Keratinocyte (primary cell): Measurements from ENCODE around the gene SOD2. TPM values are rescaled to one million over a fixed set of nuclear protein-coding genes. Genes with fewer than 3 reads are reported as not detected.

ENCODE experiments used
- DNase-seq: peaks from one replicate; pipeline ENCODE4 v3.0.0-alpha.2; 2011; ENCODE audit warnings: low read depth, missing footprints, low spot score
- FAIRE-seq: peaks from 2 replicates; lab custom pipeline; 2011; peaks lifted over from hg19 to GRCh38; lab: Jason Lieb, UNC
- H2AFZ ChIP-seq: 2 replicates; pipeline ENCODE4 v1.6.0; 2012; ENCODE audit warnings: low read length, control low read depth, inconsistent platforms; ENCODE audit not compliant: control insufficient read depth
- H3K27ac ChIP-seq: 2 replicates; pipeline ENCODE4 v1.5.1; 2011; ENCODE audit warnings: low read length; ENCODE audit not compliant: control insufficient read depth, insufficient read depth
- H3K27me3 ChIP-seq: 3 replicates; pipeline ENCODE4 v1.6.0; 2011; ENCODE audit warnings: low read length; ENCODE audit not compliant: control insufficient read depth, insufficient read depth; ENCODE audit errors: extremely low read depth
- H3K36me3 ChIP-seq, 2 experiments: 2 replicates in 1 of 2; 3 replicates in 1 of 2; pipeline ENCODE4 v1.5.1; 2011; ENCODE audit warnings: low read length in 2 of 2, mild to moderate bottlenecking in 1 of 2; ENCODE audit not compliant: control insufficient read depth in 2 of 2, insufficient read depth in 2 of 2; ENCODE audit errors: extremely low read depth in 1 of 2
- H3K4me1 ChIP-seq: 3 replicates; pipeline ENCODE4 v1.5.1; 2011; ENCODE audit warnings: low read length; ENCODE audit not compliant: control insufficient read depth, insufficient read depth; ENCODE audit errors: extremely low read depth
- H3K4me2 ChIP-seq: 3 replicates; pipeline ENCODE4 v1.6.0; 2011; ENCODE audit warnings: low read depth, low read length; ENCODE audit not compliant: control insufficient read depth, insufficient read depth; ENCODE audit errors: extremely low read depth
- H3K4me3 ChIP-seq, 3 experiments: fragments of 200-600 bp in 1 of 3; sonication (generic) in 1 of 3; 2 replicates in 2 of 3; 3 replicates in 1 of 3; pipeline ENCODE4 v1.5.1; 2011 to 2016; ENCODE audit warnings: low read length in 3 of 3, mild to moderate bottlenecking in 3 of 3, control low read depth in 2 of 3, inconsistent platforms in 1 of 3, low read depth in 1 of 3, mixed read lengths in 1 of 3, mixed run types in 1 of 3, moderate library complexity in 1 of 3; ENCODE audit not compliant: control insufficient read depth in 2 of 3, insufficient read depth in 2 of 3; ENCODE audit errors: extremely low read depth in 1 of 3
- H3K79me2 ChIP-seq: 2 replicates; pipeline ENCODE4 v1.6.0; 2012; ENCODE audit warnings: low read length; ENCODE audit not compliant: control insufficient read depth, insufficient read depth
- H3K9ac ChIP-seq: 3 replicates; pipeline ENCODE4 v1.6.0; 2011; ENCODE audit warnings: low read length; ENCODE audit not compliant: control insufficient read depth, insufficient read depth; ENCODE audit errors: extremely low read depth
- H3K9me1 ChIP-seq: 3 replicates; pipeline ENCODE4 v1.6.0; 2011; ENCODE audit warnings: low read length; ENCODE audit not compliant: control insufficient read depth, insufficient read depth; ENCODE audit errors: extremely low read depth
- H3K9me3 ChIP-seq: 2 replicates; pipeline ENCODE4 v1.5.1; 2012; ENCODE audit warnings: low read depth, low read length; ENCODE audit not compliant: control insufficient read depth
- H4K20me1 ChIP-seq: 3 replicates; pipeline ENCODE4 v1.6.0; 2011; ENCODE audit warnings: low read length; ENCODE audit not compliant: control insufficient read depth, insufficient read depth; ENCODE audit errors: extremely low read depth
- EZH2 ChIP-seq: IDR thresholded peaks from one replicate; pipeline ENCODE4 v1.6.1; 2012; ENCODE audit warnings: inconsistent platforms, mild to moderate bottlenecking, low read length, moderate library complexity
- dilution Hi-C: fragments of 300-500 bp; cut with MboI; formaldehyde crosslinking; loops from one replicate; pipeline ENCODE4 v1.7.0; 2020; ENCODE audit warnings: low sequenced_read_pairs; ENCODE audit not compliant: extremely low pct_ligation_motif_present
- polyA plus RNA-seq, 5 experiments: library from polyadenylated mRNA; depleted of rRNA in 3 of 5; stranded (reverse) in 3 of 5; stranded (forward) in 1 of 5; unstranded in 1 of 5; fragments of >200 nt; gene quantifications; 1 replicate in 1 of 5; 2 replicates in 3 of 5; 3 replicates in 1 of 5; pipeline versions ENCODE4 v1.2.1 to v1.2.3, GENCODE V29; 2011 to 2012; ENCODE audit warnings: missing spikeins in 2 of 5, low read depth in 1 of 5, low replicate concordance in 1 of 5
- TF ChIP-seq, protein P1 (sequence below), 3 experiments: IDR thresholded peaks in 1 of 3; conservative IDR thresholded peaks in 1 of 3; optimal IDR thresholded peaks in 1 of 3; 2 replicates in 2 of 3; 3 replicates in 1 of 3; pipeline versions ENCODE3 to v1.5.1; 2011; ENCODE audit warnings: low read length in 3 of 3, mild to moderate bottlenecking in 3 of 3, moderate library complexity in 2 of 3, control low read depth in 1 of 3, inconsistent platforms in 1 of 3; ENCODE audit not compliant: insufficient read depth in 2 of 3; ENCODE audit errors: extremely low read depth in 1 of 3

Gene SOD2
- polyA plus RNA-seq, 1 donor (not counting 4 experiments of a cell fraction or from before 2014, with no cell fraction given), result 41.9 TPM

DNA sequence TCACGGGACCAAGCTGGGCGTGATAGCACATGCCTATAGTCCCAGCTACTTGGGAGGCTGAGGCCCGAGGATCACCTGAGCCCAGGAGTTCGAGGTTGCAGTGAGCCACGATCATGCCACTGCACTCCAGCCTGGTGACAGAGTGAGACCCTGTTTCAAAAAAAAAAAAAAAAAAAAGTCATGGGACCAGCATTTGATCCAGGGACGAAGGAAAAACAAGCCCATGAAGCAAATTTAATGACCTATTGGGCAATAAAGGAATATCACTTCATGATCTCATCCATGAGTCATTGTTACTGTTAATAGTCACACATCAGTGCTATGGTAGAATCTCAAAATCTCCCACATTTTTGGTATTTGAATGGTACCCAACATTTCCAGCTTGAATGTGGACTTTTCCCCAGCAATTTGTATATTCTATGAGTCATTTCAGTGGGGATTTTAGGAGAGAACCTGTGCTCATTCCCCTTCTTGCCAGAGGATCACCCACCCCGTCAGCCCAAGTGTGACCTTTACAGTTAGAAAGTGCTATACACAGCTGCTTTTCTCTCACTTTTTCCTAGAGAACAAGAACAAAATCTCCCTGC is 8.5 kb upstream of the SOD2 start:
- no peaks in the 10 kb centered on the region for H4K20me1 ChIP-seq
- H3K4me2 ChIP-seq, result no peak overlapping the region
- no peaks in the 10 kb centered on the region for H3K9me3 ChIP-seq
- no peak for DNase-seq
- H3K27ac ChIP-seq, result peak overlapping the region; percentile 57
- dilution Hi-C loops, result no loop called here
- no peak overlapping the region for H2AFZ ChIP-seq
- H3K4me1 ChIP-seq, result peaks cover 13% of the 10 kb centered on the region
- no peak overlapping the region for H3K9ac ChIP-seq
- FAIRE-seq, result peak; percentile 5
- no peaks in the 10 kb centered on the region for H3K79me2 ChIP-seq
- no peak for TF ChIP-seq EZH2
- TF ChIP-seq, protein P1, sequence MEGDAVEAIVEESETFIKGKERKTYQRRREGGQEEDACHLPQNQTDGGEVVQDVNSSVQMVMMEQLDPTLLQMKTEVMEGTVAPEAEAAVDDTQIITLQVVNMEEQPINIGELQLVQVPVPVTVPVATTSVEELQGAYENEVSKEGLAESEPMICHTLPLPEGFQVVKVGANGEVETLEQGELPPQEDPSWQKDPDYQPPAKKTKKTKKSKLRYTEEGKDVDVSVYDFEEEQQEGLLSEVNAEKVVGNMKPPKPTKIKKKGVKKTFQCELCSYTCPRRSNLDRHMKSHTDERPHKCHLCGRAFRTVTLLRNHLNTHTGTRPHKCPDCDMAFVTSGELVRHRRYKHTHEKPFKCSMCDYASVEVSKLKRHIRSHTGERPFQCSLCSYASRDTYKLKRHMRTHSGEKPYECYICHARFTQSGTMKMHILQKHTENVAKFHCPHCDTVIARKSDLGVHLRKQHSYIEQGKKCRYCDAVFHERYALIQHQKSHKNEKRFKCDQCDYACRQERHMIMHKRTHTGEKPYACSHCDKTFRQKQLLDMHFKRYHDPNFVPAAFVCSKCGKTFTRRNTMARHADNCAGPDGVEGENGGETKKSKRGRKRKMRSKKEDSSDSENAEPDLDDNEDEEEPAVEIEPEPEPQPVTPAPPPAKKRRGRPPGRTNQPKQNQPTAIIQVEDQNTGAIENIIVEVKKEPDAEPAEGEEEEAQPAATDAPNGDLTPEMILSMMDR (optimal IDR thresholded peaks at IDR 0.05 in 1 of 3, IDR thresholded peaks at IDR 0.05 in 1 of 3, conservative IDR thresholded peaks at IDR 0.05 in 1 of 3; ENCODE audit: extremely low read depth in 1 of 3, insufficient read depth in 2 of 3, low read length in 3 of 3), result no peak
- H3K36me3 ChIP-seq, result no peaks in the 10 kb centered on the region
- H3K4me3 ChIP-seq, result no peak overlapping the region
- no peaks in the 10 kb centered on the region for H3K9me1 ChIP-seq
- no peaks in the 10 kb centered on the region for H3K27me3 ChIP-seq

DNA sequence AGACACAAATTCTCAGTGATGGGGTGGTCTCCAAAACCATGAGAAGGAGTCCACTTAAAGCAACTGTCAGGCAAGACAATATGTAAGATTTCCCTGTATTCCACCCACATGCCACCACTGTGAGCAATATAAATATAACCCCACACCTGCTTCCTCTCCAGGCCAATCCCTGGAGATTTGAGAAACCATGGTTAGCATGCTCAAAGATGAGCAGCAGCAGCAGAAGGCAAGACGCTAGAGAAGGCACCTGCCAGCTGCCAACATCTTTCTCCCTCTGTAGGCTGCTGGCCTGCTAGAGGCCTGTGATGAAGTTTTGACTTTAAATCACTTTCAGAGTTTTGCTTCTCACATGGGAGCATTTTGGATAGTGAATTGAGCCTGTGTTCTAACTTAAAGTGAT is 7.9 kb upstream of the SOD2 start:
- Histone ChIP-seq H3K9me3 (no peaks in the 10 kb centered on the region), H3K79me2 (no peaks in the 10 kb centered on the region), H3K9ac (no peak overlapping the region), H3K36me3 (no peaks in the 10 kb centered on the region), H3K27ac (peak overlapping the region; percentile 57), H4K20me1 (no peaks in the 10 kb centered on the region), H2AFZ (no peak overlapping the region), H3K27me3 (no peaks in the 10 kb centered on the region), H3K4me3 (no peak overlapping the region), H3K4me2 (no peak overlapping the region), H3K4me1 (peaks cover 13% of the 10 kb centered on the region), H3K9me1 (no peaks in the 10 kb centered on the region)
- TF ChIP-seq, protein P1 (optimal IDR thresholded peaks at IDR 0.05 in 1 of 3, IDR thresholded peaks at IDR 0.05 in 1 of 3, conservative IDR thresholded peaks at IDR 0.05 in 1 of 3; ENCODE audit: extremely low read depth in 1 of 3, insufficient read depth in 2 of 3, low read length in 3 of 3), result no peak
- TF ChIP-seq EZH2, result no peak
- DNase-seq (no peak), FAIRE-seq (no peak)
- dilution Hi-C loops, result no loop called here
